Neuronal stem cell (in vitro differentiated cells): ENCODE results near the gene BRAT1.

Source experiments
- DNase-seq: peaks from one replicate; pipeline ENCODE4 v3.0.0-alpha.2; 2013; ENCODE audit warnings: low spot score
- H2AFZ ChIP-seq: one replicate; pipeline ENCODE4 v1.6.1; 2013; ENCODE audit warnings: mild to moderate bottlenecking, low read length, inconsistent platforms
- H2AK5ac ChIP-seq: 2 replicates; pipeline ENCODE4 v1.6.1; 2013; ENCODE audit warnings: low read depth, mild to moderate bottlenecking, inconsistent platforms, low read length, moderate library complexity, mixed read lengths
- H2BK120ac ChIP-seq: 2 replicates; pipeline ENCODE4 v1.6.1; 2013; ENCODE audit warnings: low read depth, mild to moderate bottlenecking, inconsistent platforms, low read length, moderate library complexity, mixed read lengths
- H2BK12ac ChIP-seq: one replicate; pipeline ENCODE4 v1.6.1; 2013; ENCODE audit warnings: low read length, inconsistent platforms
- H2BK15ac ChIP-seq: 2 replicates; pipeline ENCODE4 v1.6.1; 2013; ENCODE audit warnings: mild to moderate bottlenecking, low read length, inconsistent platforms, mixed read lengths
- H2BK5ac ChIP-seq: one replicate; pipeline ENCODE4 v1.6.1; 2013; ENCODE audit warnings: inconsistent platforms, mild to moderate bottlenecking, low read length, moderate library complexity
- H3K14ac ChIP-seq: one replicate; pipeline ENCODE4 v1.6.1; 2013; ENCODE audit warnings: low read length, inconsistent platforms
- H3K18ac ChIP-seq: 2 replicates; pipeline ENCODE4 v1.6.1; 2013; ENCODE audit warnings: low read length, inconsistent platforms
- H3K23ac ChIP-seq: 2 replicates; pipeline ENCODE4 v1.6.1; 2013; ENCODE audit warnings: low read depth, mild to moderate bottlenecking, mixed read lengths, low read length, inconsistent platforms; ENCODE audit not compliant: poor library complexity
- H3K27ac ChIP-seq: replicated peaks from 3 replicates; pipeline ENCODE4 v1.5.1; 2013; ENCODE audit warnings: low read length, inconsistent platforms
- H3K27me3 ChIP-seq, 3 experiments: 2 replicates each; pipeline ENCODE4 v1.6.1; 2013; ENCODE audit warnings: low read length in 3 of 3, mild to moderate bottlenecking in 2 of 3, inconsistent platforms in 1 of 3, low read depth in 1 of 3, mixed read lengths in 1 of 3, moderate library complexity in 1 of 3; ENCODE audit not compliant: control insufficient read depth in 3 of 3, insufficient read depth in 3 of 3
- H3K36me3 ChIP-seq, 2 donors: replicated peaks in 1 of 2; 2 replicates each; pipeline ENCODE4 v1.6.1; 2013; ENCODE audit warnings: low read length in 2 of 2; ENCODE audit not compliant: control insufficient read depth in 2 of 2, insufficient read depth in 2 of 2
- H3K4ac ChIP-seq: 2 replicates; pipeline ENCODE4 v1.6.1; 2013; ENCODE audit warnings: inconsistent platforms, mild to moderate bottlenecking, low read length, moderate library complexity
- H3K4me1 ChIP-seq, 2 donors: 1 replicate in 1 of 2; 2 replicates in 1 of 2; pipeline ENCODE4 v1.6.1; 2013; ENCODE audit warnings: low read length in 2 of 2, low read depth in 1 of 2; ENCODE audit not compliant: control insufficient read depth in 2 of 2, insufficient read depth in 1 of 2
- H3K4me2 ChIP-seq: one replicate; pipeline ENCODE4 v1.6.1; 2013; ENCODE audit warnings: mild to moderate bottlenecking, low read length, inconsistent platforms; ENCODE audit not compliant: insufficient read depth, poor library complexity, severe bottlenecking
- H3K4me3 ChIP-seq, 2 donors: 2 replicates each; pipeline ENCODE4 v1.5.1; 2013; ENCODE audit warnings: low read length in 2 of 2, mild to moderate bottlenecking in 2 of 2, inconsistent platforms in 1 of 2, moderate library complexity in 1 of 2
- H3K79me1 ChIP-seq: one replicate; pipeline ENCODE4 v1.6.1; 2013; ENCODE audit warnings: low read depth, mild to moderate bottlenecking, inconsistent platforms, low read length, moderate library complexity
- H3K9ac ChIP-seq: one replicate; pipeline ENCODE4 v1.6.1; 2013; ENCODE audit warnings: mild to moderate bottlenecking, low read depth, low read length, inconsistent platforms; ENCODE audit not compliant: poor library complexity
- H3K9me3 ChIP-seq, 2 donors: replicated peaks in 1 of 2; 2 replicates each; pipeline versions ENCODE3 to v1.6.1; 2013; ENCODE audit warnings: low read length in 2 of 2, mild to moderate bottlenecking in 2 of 2, inconsistent platforms in 1 of 2, low read depth in 1 of 2, mixed read lengths in 1 of 2, moderate library complexity in 1 of 2; ENCODE audit not compliant: control insufficient read depth in 2 of 2, insufficient read depth in 1 of 2
- H4K8ac ChIP-seq: one replicate; pipeline ENCODE4 v1.6.1; 2013; ENCODE audit warnings: low read depth, mild to moderate bottlenecking, inconsistent platforms, low read length, moderate library complexity
- H4K91ac ChIP-seq: one replicate; pipeline ENCODE4 v1.6.1; 2013; ENCODE audit warnings: low read length, low read depth, mild to moderate bottlenecking, inconsistent platforms; ENCODE audit not compliant: poor library complexity
- WGBS, 2 donors: extraction: QIAGEN DNeasy Blood & Tissue Kit; methylation state at CpG; one replicate each; pipeline ENCODE4 v1.1.7; 2013; ENCODE audit warnings: missing lambda C conversion rate in 2 of 2, mixed read lengths in 1 of 2; ENCODE audit not compliant: insufficient read length in 2 of 2, insufficient replicate concordance in 1 of 2; ENCODE audit errors: extremely low coverage in 2 of 2; 5-methylcytosine and 5-hydroxymethylcytosine counted together

Gene BRAT1

DNA sequence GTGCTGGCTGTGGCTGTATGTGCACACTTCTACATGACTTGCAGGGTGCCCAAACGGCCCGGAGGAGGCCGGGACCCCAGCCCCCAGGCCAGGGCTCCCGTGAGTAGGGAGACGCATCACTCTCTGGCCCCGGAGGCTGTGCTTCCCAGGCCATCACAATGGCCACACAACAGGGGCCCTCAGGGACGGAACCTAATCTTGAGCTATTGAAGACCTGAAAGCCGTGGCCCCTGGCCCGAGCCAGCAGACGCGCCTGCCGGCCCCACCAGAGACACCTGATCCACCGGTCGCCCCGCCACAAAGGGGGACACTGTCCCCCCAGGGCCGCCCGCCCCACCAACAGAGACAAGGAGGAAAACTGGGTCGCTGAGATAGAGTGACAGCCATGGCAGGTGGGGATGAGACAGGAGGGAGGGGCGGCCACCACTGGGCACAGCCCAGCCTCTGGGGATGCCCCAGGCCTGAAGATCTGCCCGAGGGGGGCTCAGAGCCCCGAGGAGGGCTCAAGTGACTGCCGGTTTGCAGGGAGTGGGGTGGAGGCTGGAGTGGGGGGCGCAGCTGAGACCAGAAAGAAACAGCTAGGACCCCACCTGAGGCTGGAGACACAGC is 45.9 kb downstream of the BRAT1 start:
- no peak overlapping the region for H3K4me2 ChIP-seq
- no peak overlapping the region for H3K4me3 ChIP-seq
- H3K36me3 ChIP-seq = no peaks in the 10 kb centered on the region
- no peaks in the 10 kb centered on the region for H3K79me1 ChIP-seq
- H2BK15ac ChIP-seq = peak overlapping the region; percentile 99
- H3K9ac ChIP-seq = no peak overlapping the region
- H3K4ac ChIP-seq = peak overlapping the region; percentile 78
- peak overlapping the region; percentile 97 for H3K18ac ChIP-seq
- H2AFZ ChIP-seq = peak overlapping the region; percentile 63
- WGBS, 2 donors = no CpG with 5 or more reads among the region's 23 CpGs
- no peak for DNase-seq
- peak overlapping the region; percentile 9 for H4K91ac ChIP-seq
- H4K8ac ChIP-seq = no peak overlapping the region
- H3K9me3 ChIP-seq = no peaks in the 10 kb centered on the region
- H2AK5ac ChIP-seq = peak overlapping the region; percentile 99
- peak overlapping the region; percentile 86 for H3K14ac ChIP-seq
- peak overlapping the region; percentile 69 for H3K27ac ChIP-seq
- H3K27me3 ChIP-seq = peaks cover 0 to 12% (median 0%) of the 10 kb centered on the region in 3 experiments
- H2BK5ac ChIP-seq = peak overlapping the region; percentile 97
- peak overlapping the region; percentile 82 for H2BK12ac ChIP-seq
- H3K4me1 ChIP-seq = peaks cover 37 to 42% of the 10 kb centered on the region in 2 donors
- H3K23ac ChIP-seq = peak overlapping the region; percentile 50
- peak overlapping the region; percentile 99 for H2BK120ac ChIP-seq

GRCh38 chr7:2508327-2509215 is 46.8 kb downstream of the BRAT1 start:
- Histone ChIP-seq H3K27ac (peak overlapping the region; percentile 69), H2AK5ac (peak overlapping the region; percentile 99), H3K4me1 (peaks cover 40 to 41% of the 10 kb centered on the region in 2 donors), H3K14ac (peak overlapping the region; percentile 99), H2BK15ac (peak overlapping the region; percentile 99), H2BK12ac (peak overlapping the region; percentile 100), H3K23ac (peak overlapping the region; percentile 75), H2BK120ac (peak overlapping the region; percentile 99), H3K4ac (peak overlapping the region; percentile 97), H3K18ac (peak overlapping the region; percentile 97), H4K8ac (no peak overlapping the region), H4K91ac (peak overlapping the region; percentile 100), H3K27me3 (peaks cover 0 to 12% (median 0%) of the 10 kb centered on the region in 3 experiments), H3K36me3 (no peaks in the 10 kb centered on the region), H3K9me3 (no peaks in the 10 kb centered on the region), H3K79me1 (no peaks in the 10 kb centered on the region), H2BK5ac (peak overlapping the region; percentile 97), H3K9ac (peak overlapping the region; percentile 82), H3K4me3 (no peak overlapping the region), H2AFZ (peak overlapping the region; percentile 63), H3K4me2 (no peak overlapping the region)
- no CpG with 5 or more reads among the region's 43 CpGs for WGBS, 2 donors
- no peak for DNase-seq

GRCh38 chr7:2507917-2508306 is 47.4 kb downstream of the BRAT1 start:
- Histone ChIP-seq H2BK5ac (peak overlapping the region; percentile 97), H4K8ac (no peak overlapping the region), H3K79me1 (no peaks in the 10 kb centered on the region), H3K4me1 (peaks cover 40 to 43% of the 10 kb centered on the region in 2 donors), H3K36me3 (no peaks in the 10 kb centered on the region), H2BK15ac (peak overlapping the region; percentile 99), H2AK5ac (peak overlapping the region; percentile 99), H2BK12ac (peak overlapping the region; percentile 100), H3K14ac (peak overlapping the region; percentile 75), H3K9me3 (no peaks in the 10 kb centered on the region), H3K4ac (peak overlapping the region; percentile 97), H3K27me3 (peaks cover 0 to 8% (median 0%) of the 10 kb centered on the region in 3 experiments), H2BK120ac (peak overlapping the region; percentile 99), H2AFZ (peak overlapping the region; percentile 63), H3K9ac (no peak overlapping the region), H3K23ac (peak overlapping the region; percentile 75), H3K4me3 (no peak overlapping the region), H3K27ac (peak overlapping the region; percentile 69), H4K91ac (peak overlapping the region; percentile 9), H3K18ac (peak overlapping the region; percentile 97), H3K4me2 (no peak overlapping the region)
- WGBS, 2 donors = no CpG with 5 or more reads among the region's 6 CpGs
- no peak for DNase-seq
